Measurements from ENCODE around the gene RETREG1. TPM values are rescaled to one million over a fixed set of nuclear protein-coding genes. Genes with fewer than 3 reads are reported as not detected.

Gene RETREG1
- total RNA-seq, 6 donors from 2014 or later: 17.6 to 50.2 (median 28.3) TPM

DNA sequence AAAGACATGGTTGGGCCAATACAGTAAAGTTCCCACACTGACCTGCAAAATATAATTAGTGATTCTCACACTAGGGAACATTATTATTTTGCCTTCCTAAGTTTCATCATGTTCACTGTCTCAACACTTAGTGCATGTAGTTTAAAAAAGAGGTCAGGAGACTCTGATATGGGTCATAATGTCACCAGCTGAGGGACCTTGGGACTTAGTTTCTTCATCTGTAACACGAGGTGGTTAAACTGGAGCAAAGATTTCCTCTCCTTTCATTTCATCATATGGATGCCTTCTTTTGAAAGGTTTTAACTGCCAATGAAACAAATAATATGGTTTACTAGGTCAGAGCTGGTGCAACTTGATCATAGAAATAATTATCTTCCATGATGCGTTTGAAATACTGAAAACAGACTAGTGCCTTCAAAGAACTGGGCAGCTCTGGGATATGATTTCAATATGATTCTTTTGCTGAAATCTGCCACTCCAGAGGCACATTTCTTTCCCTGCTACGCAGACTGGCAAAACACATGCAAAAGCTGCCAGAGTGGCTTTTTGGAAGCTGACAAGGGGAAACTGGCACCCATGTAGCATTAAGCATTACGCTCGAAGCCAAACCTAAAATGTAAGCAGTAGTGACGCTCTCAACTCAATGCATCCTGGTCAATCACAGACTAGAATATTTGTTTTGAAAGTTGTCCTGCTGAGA lies 20.8 kb downstream of the RETREG1 start:
- no peak for TF ChIP-seq POLR2A (IDR thresholded peaks at IDR 0.05)
- TF ChIP-seq, protein P1, sequence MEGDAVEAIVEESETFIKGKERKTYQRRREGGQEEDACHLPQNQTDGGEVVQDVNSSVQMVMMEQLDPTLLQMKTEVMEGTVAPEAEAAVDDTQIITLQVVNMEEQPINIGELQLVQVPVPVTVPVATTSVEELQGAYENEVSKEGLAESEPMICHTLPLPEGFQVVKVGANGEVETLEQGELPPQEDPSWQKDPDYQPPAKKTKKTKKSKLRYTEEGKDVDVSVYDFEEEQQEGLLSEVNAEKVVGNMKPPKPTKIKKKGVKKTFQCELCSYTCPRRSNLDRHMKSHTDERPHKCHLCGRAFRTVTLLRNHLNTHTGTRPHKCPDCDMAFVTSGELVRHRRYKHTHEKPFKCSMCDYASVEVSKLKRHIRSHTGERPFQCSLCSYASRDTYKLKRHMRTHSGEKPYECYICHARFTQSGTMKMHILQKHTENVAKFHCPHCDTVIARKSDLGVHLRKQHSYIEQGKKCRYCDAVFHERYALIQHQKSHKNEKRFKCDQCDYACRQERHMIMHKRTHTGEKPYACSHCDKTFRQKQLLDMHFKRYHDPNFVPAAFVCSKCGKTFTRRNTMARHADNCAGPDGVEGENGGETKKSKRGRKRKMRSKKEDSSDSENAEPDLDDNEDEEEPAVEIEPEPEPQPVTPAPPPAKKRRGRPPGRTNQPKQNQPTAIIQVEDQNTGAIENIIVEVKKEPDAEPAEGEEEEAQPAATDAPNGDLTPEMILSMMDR (IDR thresholded peaks at IDR 0.05): no peak
- peak in 1 of 4 donors; percentile 87 for TF ChIP-seq EP300 (IDR thresholded peaks at IDR 0.05)
- TF ChIP-seq POLR2AphosphoS5 (IDR thresholded peaks at IDR 0.05): no peak
- H3K9me3 ChIP-seq: no peaks in the 10 kb centered on the region
- H3K36me3 ChIP-seq: no peaks in the 10 kb centered on the region
- peaks cover 0 to 7% (median 2%) of the 10 kb centered on the region in 4 donors for H3K4me1 ChIP-seq
- no peak for DNase-seq
- 78 to 80% methylated on average over 6 of the region's 6 CpGs for WGBS, 2 donors
- no peak for ATAC-seq (ENCODE audit: low FRiP score in 2 of 2)
- H3K27me3 ChIP-seq: no peaks in the 10 kb centered on the region
- no peak overlapping the region for H3K27ac ChIP-seq
- no peak overlapping the region for H3K4me3 ChIP-seq

DNA sequence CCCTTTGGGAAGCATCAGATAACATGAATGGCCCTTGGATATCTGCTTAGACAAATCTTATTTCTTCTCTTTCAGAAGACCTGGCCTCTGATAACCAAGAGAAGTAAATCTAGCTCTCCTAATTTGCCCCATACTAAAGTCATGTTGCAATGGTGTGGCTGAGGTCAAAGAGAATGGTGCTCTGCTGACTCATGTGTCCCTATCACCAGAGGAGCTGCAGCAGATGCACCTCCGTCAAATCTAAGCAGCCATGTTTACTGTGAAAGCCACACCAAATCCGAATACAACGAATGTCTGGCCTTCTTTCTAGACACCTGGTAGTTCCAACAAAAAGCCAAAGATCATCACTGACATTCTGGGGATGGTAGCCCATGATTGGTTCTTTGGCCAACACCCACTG lies 23.2 kb downstream of the RETREG1 start:
- ATAC-seq (ENCODE audit: low FRiP score in 2 of 2) (no peak), DNase-seq (no peak)
- no peaks in the 10 kb centered on the region for H3K36me3 ChIP-seq
- WGBS, 2 donors: 86 to 93% methylated on average over 1 to 3 of the region's 3 CpGs
- H3K27ac ChIP-seq: no peak overlapping the region
- H3K4me3 ChIP-seq: no peak overlapping the region
- TF ChIP-seq EP300 (IDR thresholded peaks at IDR 0.05) (no peak), POLR2AphosphoS5 (IDR thresholded peaks at IDR 0.05) (no peak), POLR2A (IDR thresholded peaks at IDR 0.05) (no peak)
- TF ChIP-seq, protein P1 (IDR thresholded peaks at IDR 0.05): no peak
- no peaks in the 10 kb centered on the region for H3K4me1 ChIP-seq
- H3K9me3 ChIP-seq: no peaks in the 10 kb centered on the region
- no peaks in the 10 kb centered on the region for H3K27me3 ChIP-seq

DNA sequence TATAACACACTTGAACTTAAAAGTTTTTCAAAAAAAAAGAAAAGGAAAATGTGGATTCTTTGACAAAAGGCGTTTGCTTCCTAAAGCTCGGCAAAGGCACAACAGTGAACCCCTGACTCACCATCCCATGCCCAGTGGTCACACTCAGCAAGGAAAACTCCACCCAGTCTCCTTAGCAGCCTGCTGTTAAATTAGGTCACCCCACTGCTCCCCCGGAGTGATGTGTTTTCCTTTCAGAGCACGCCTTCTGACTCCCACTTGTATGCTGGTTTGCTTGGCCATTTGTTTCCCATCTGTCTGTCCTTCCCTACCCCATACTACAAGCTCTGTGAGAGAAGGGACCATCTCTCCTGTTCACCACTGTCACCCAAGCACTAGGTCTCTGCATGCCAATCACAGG lies 23.8 kb downstream of the RETREG1 start:
- WGBS, 2 donors: 66 to 69% methylated on average over 4 of the region's 4 CpGs
- DNase-seq: no peak
- no peaks in the 10 kb centered on the region for H3K27me3 ChIP-seq
- H3K4me3 ChIP-seq: no peak overlapping the region
- H3K9me3 ChIP-seq: no peaks in the 10 kb centered on the region
- peak in 1 of 2 donors; percentile 73 for ATAC-seq (ENCODE audit: low FRiP score in 2 of 2)
- no peak overlapping the region for H3K27ac ChIP-seq
- TF ChIP-seq, protein P1 (IDR thresholded peaks at IDR 0.05): no peak
- TF ChIP-seq EP300 (IDR thresholded peaks at IDR 0.05): no peak
- TF ChIP-seq POLR2A (IDR thresholded peaks at IDR 0.05): no peak
- TF ChIP-seq POLR2AphosphoS5 (IDR thresholded peaks at IDR 0.05): no peak
- no peaks in the 10 kb centered on the region for H3K4me1 ChIP-seq
- H3K36me3 ChIP-seq: no peaks in the 10 kb centered on the region

DNA sequence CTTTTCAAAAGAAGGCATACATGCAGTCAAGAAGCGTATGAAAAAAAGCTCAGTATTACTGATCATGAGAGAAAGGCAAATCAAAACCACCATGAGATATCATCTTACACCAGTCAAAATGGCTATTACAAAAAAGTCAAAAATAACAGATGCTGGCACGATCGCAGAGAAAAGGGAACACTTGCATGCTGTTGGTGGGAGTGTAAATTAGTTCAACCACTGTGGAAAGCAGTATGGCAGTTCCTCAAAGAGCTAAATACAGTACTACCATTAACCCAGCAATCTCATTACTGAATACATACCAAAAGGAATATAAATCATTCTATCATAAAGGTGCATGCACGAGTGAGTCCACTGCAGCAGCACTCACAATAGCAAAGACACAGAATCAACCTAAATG lies 24.5 kb downstream of the RETREG1 start:
- ATAC-seq (ENCODE audit: low FRiP score in 2 of 2) (no peak), DNase-seq (no peak)
- TF ChIP-seq, protein P1 (IDR thresholded peaks at IDR 0.05): no peak
- H3K4me1 ChIP-seq: no peaks in the 10 kb centered on the region
- no peaks in the 10 kb centered on the region for H3K9me3 ChIP-seq
- no peak overlapping the region for H3K4me3 ChIP-seq
- H3K27ac ChIP-seq: no peak overlapping the region
- H3K36me3 ChIP-seq: no peaks in the 10 kb centered on the region
- H3K27me3 ChIP-seq: no peaks in the 10 kb centered on the region
- WGBS, 2 donors: 85 to 87% methylated on average over 4 of the region's 4 CpGs

DNA sequence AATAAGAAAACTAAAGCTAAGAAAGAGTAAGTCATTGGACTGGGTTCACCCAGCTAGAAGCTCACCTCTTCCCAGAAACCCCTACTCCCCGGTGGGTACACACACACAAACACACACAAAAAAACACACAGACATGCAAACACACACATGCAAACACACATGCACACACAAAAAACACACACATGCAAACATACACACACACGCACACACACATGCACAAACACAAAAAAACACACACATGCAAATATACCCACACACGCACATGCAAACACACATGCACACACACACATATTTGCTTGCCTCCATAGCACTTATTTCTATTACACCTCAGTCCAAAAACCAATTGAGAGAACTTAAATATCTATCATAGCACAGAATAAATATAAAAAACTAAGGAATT lies 26.1 kb downstream of the RETREG1 start:
- no peak for TF ChIP-seq EP300 (IDR thresholded peaks at IDR 0.05)
- TF ChIP-seq, protein P1 (IDR thresholded peaks at IDR 0.05): no peak
- ATAC-seq (ENCODE audit: low FRiP score in 2 of 2): no peak
- Histone ChIP-seq H3K27ac (no peak overlapping the region), H3K27me3 (no peaks in the 10 kb centered on the region), H3K9me3 (no peaks in the 10 kb centered on the region), H3K36me3 (no peaks in the 10 kb centered on the region), H3K4me3 (no peak overlapping the region), H3K4me1 (no peaks in the 10 kb centered on the region)
- WGBS, 2 donors: 97% methylated on average over 3 of the region's 3 CpGs
- DNase-seq: no peak
